OCI-LY3 (cell line): ENCODE data around the gene PAF1.
A peak's percentile ranks its signal among the peaks of the same experiment; 100 is the strongest.

Experiments used
- H2AFZ ChIP-seq: fragments of 200-600, 300-600 bp; shearing (Covaris generic); 2 replicates; pipeline ENCODE4 v1.6.0; 2014; ENCODE audit warnings: antibody characterized with exemption, low read depth, low read length
- H3K27ac ChIP-seq: fragments of 200-600, 300-600 bp; sonication (generic); 2 replicates; pipeline ENCODE4 v1.5.1; 2014; ENCODE audit warnings: mild to moderate bottlenecking, low read length, moderate library complexity, mixed read lengths
- H3K27me3 ChIP-seq: fragments of 200-600, 300-600 bp; sonication (generic); 2 replicates; pipeline ENCODE4 v1.6.1; 2014; ENCODE audit warnings: low read depth, low read length, mixed read lengths
- H3K36me3 ChIP-seq: fragments of 200-600, 300-600 bp; sonication (generic); replicated peaks from 2 replicates; pipeline ENCODE3; 2014; ENCODE audit warnings: low read depth, low read length, mixed read lengths
- H3K4me1 ChIP-seq: fragments of 300-600, 200-600 bp; sonication (generic); 2 replicates; pipeline ENCODE4 v1.6.1; 2014; ENCODE audit warnings: low read length, mixed read lengths
- H3K4me2 ChIP-seq: fragments of 200-600, 300-600 bp; sonication (generic); 2 replicates; pipeline ENCODE4 v1.6.1; 2014; ENCODE audit warnings: low read length, mixed read lengths
- H3K4me3 ChIP-seq: fragments of 300-600, 200-600 bp; sonication (generic); 2 replicates; pipeline ENCODE4 v1.5.1; 2014; ENCODE audit warnings: antibody characterized with exemption, mild to moderate bottlenecking, low read length, moderate library complexity
- H3K79me2 ChIP-seq: fragments of 300-600, 200-600 bp; shearing (Covaris generic); 2 replicates; pipeline ENCODE4 v1.6.1; 2014; ENCODE audit warnings: mild to moderate bottlenecking, low read length, mixed read lengths
- H3K9ac ChIP-seq: fragments of 300-600, 200-600 bp; shearing (Covaris generic); 2 replicates; pipeline ENCODE4 v1.6.0; 2014; ENCODE audit warnings: mild to moderate bottlenecking, low read length, moderate library complexity
- H3K9me3 ChIP-seq: fragments of 200-600, 300-600 bp; shearing (Covaris generic); 2 replicates; pipeline ENCODE4 v1.6.1; 2014; ENCODE audit warnings: low read length, mixed read lengths; ENCODE audit not compliant: insufficient read depth
- H4K20me1 ChIP-seq: fragments of 200-600, 300-600 bp; sonication (generic); 2 replicates; pipeline ENCODE4 v1.6.1; 2016; ENCODE audit warnings: low read length, mixed read lengths; ENCODE audit not compliant: insufficient read depth
- EZH2phosphoT487 ChIP-seq: fragments of 200-600 bp; shearing (Covaris generic); IDR thresholded peaks from 2 replicates; pipeline ENCODE4 v1.6.1; 2018; ENCODE audit warnings: antibody characterized with exemption, mixed run types, low read depth
- TF ChIP-seq, protein P1 (sequence below): fragments of 200-600, 300-600 bp; sonication (generic); IDR thresholded peaks from 2 replicates; pipeline ENCODE4 v1.5.1; 2014; ENCODE audit warnings: antibody characterized with exemption, low read length, low read depth

The PAF1 gene

GRCh38 chr19:39355253-39355652, 35.7 kb downstream of the PAF1 start:
- H3K4me1 ChIP-seq: peaks cover 17% of the 10 kb centered on the region
- H3K4me3 ChIP-seq: no peak overlapping the region
- peaks cover 70% of the 10 kb centered on the region for H3K36me3 ChIP-seq
- TF ChIP-seq, protein P1, sequence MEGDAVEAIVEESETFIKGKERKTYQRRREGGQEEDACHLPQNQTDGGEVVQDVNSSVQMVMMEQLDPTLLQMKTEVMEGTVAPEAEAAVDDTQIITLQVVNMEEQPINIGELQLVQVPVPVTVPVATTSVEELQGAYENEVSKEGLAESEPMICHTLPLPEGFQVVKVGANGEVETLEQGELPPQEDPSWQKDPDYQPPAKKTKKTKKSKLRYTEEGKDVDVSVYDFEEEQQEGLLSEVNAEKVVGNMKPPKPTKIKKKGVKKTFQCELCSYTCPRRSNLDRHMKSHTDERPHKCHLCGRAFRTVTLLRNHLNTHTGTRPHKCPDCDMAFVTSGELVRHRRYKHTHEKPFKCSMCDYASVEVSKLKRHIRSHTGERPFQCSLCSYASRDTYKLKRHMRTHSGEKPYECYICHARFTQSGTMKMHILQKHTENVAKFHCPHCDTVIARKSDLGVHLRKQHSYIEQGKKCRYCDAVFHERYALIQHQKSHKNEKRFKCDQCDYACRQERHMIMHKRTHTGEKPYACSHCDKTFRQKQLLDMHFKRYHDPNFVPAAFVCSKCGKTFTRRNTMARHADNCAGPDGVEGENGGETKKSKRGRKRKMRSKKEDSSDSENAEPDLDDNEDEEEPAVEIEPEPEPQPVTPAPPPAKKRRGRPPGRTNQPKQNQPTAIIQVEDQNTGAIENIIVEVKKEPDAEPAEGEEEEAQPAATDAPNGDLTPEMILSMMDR: no peak
- no peak for TF ChIP-seq EZH2phosphoT487
- H2AFZ ChIP-seq: no peak overlapping the region
- H3K79me2 ChIP-seq: peaks cover 12% of the 10 kb centered on the region
- H3K9ac ChIP-seq: no peak overlapping the region
- no peaks in the 10 kb centered on the region for H3K27me3 ChIP-seq
- no peaks in the 10 kb centered on the region for H3K9me3 ChIP-seq
- H3K4me2 ChIP-seq: no peak overlapping the region
- no peak overlapping the region for H3K27ac ChIP-seq
- H4K20me1 ChIP-seq: no peaks in the 10 kb centered on the region

GRCh38 chr19:39352381-39353255, 38.3 kb downstream of the PAF1 start:
- Histone ChIP-seq H3K4me1 (peaks cover 17% of the 10 kb centered on the region), H2AFZ (no peak overlapping the region), H3K9ac (no peak overlapping the region), H3K27me3 (no peaks in the 10 kb centered on the region), H3K36me3 (peaks cover 59% of the 10 kb centered on the region), H3K27ac (no peak overlapping the region), H3K9me3 (no peaks in the 10 kb centered on the region), H3K79me2 (peaks cover 12% of the 10 kb centered on the region), H3K4me3 (no peak overlapping the region), H4K20me1 (0 out of 2 replicates have a peak, but pooled peaks cover under 1% of the 10 kb centered on the region), H3K4me2 (no peak overlapping the region)
- TF ChIP-seq, protein P1: no peak
- no peak for TF ChIP-seq EZH2phosphoT487

DNA sequence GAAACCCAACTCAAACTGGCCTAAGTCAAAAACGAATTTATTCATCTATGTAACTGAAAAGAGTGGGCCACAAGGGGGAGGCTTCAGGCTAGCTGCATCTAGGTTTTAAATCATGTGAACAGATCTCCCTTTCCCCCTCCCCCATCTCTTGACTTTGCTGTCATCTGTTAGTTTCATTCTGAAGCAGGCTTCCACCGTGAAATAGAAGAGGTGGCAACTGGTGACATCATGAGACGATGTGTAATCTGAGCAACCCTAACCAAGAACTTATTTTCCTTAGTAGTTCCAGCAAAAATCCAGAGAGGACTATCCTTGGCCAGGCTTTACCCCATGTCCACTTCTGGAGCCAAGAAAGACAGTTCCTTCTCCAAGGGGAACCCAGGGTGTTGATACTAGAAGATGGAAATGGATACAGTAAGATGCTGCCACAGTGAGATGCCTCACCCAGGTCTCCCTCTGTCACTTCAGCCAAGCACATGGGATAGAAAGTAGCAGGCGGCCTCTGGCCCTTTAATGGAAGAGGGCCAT, 39.3 kb downstream of the PAF1 start:
- Histone ChIP-seq H3K4me2 (peak overlapping the region; percentile 62), H3K79me2 (peaks cover 19% of the 10 kb centered on the region), H3K4me3 (peak overlapping the region; percentile 21), H2AFZ (no peak overlapping the region), H4K20me1 (0 out of 2 replicates have a peak, but pooled peaks cover 6% of the 10 kb centered on the region), H3K27me3 (no peaks in the 10 kb centered on the region), H3K4me1 (peaks cover 17% of the 10 kb centered on the region), H3K27ac (peak overlapping the region; percentile 87), H3K36me3 (peaks cover 58% of the 10 kb centered on the region), H3K9me3 (no peaks in the 10 kb centered on the region), H3K9ac (peak overlapping the region; percentile 51; the same call in 1 of the 2 replicates)
- TF ChIP-seq, protein P1: peak; percentile 58
- TF ChIP-seq EZH2phosphoT487: no peak

DNA sequence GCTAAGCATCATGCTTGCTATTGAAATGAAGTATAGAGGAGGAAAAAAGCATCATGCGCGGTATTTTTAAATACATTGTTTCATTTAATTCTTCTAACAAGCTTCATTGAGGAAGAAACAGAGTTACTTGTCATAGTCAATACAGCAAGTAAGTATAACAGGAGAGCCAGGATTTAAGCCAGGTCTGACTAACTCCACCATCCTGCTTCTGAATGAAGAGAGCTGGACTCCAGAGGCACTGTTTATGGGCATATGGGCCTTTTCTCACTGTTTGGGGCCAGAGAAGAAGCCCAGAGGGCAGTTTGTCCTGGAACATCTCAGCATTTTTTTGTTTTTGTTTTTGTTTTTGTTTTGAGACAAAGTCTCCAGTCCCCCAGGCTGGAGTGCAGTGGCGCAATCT, 40.8 kb downstream of the PAF1 start:
- Histone ChIP-seq H4K20me1 (peaks cover 16% of the 10 kb centered on the region), H3K27me3 (no peaks in the 10 kb centered on the region), H3K27ac (no peak overlapping the region), H3K79me2 (peaks cover 33% of the 10 kb centered on the region), H3K9me3 (no peaks in the 10 kb centered on the region), H3K9ac (no peak overlapping the region), H3K4me3 (no peak overlapping the region), H3K36me3 (peaks cover 54% of the 10 kb centered on the region), H3K4me2 (no peak overlapping the region), H2AFZ (no peak overlapping the region), H3K4me1 (peaks cover 17% of the 10 kb centered on the region)
- TF ChIP-seq, protein P1: no peak
- no peak for TF ChIP-seq EZH2phosphoT487
